Measurements from ENCODE around the gene SIK3.

SIK3 gene

GRCh38 chr11:116830184-116830912, 267.9 kb downstream of the SIK3 start:
- in situ Hi-C loops (cut with MboI; ENCODE audit: low pct_unique_long_range_greater_than_20kb, low sequenced_read_pairs, unreplicated experiment), result no loop called here
- no peak for DNase-seq (ENCODE audit: low spot score)
- TF ChIP-seq CTCF (IDR thresholded peaks at IDR 0.05; ENCODE audit: extremely low read depth, insufficient read depth, missing control alignments), result no peak

- in situ Hi-C loops (cut with MboI; ENCODE audit: low pct_unique_long_range_greater_than_20kb, low sequenced_read_pairs, unreplicated experiment), result no loop called here
- no peak for TF ChIP-seq CTCF (IDR thresholded peaks at IDR 0.05; ENCODE audit: extremely low read depth, insufficient read depth, missing control alignments)
- no peak for DNase-seq (ENCODE audit: low spot score)
Observed at GRCh38 chr11:116829525-116830183, 268.6 kb downstream of the SIK3 start, which contains the start of gene APOC3. Gene APOC3, plus strand, starts transcription at chr11:116829907. Its CDS starts 676 bp downstream, at chr11:116830583.

GRCh38 chr11:116828632-116829524, 269.4 kb downstream of the SIK3 start:
- no peak for DNase-seq (ENCODE audit: low spot score)

GRCh38 chr11:116827461-116827860, 270.8 kb downstream of the SIK3 start:
- DNase-seq (ENCODE audit: low spot score), result no peak
- TF ChIP-seq CTCF (IDR thresholded peaks at IDR 0.05; ENCODE audit: extremely low read depth, insufficient read depth, missing control alignments), result no peak
- in situ Hi-C loops (cut with MboI; ENCODE audit: low pct_unique_long_range_greater_than_20kb, low sequenced_read_pairs, unreplicated experiment), result no loop called here

More at GRCh38 chr11:116828632-116829524, 269.4 kb downstream of the SIK3 start:
- TF ChIP-seq CTCF (IDR thresholded peaks at IDR 0.05; ENCODE audit: extremely low read depth, insufficient read depth, missing control alignments), result no peak
- in situ Hi-C loops (cut with MboI; ENCODE audit: low pct_unique_long_range_greater_than_20kb, low sequenced_read_pairs, unreplicated experiment), result no loop called here

- DNase-seq (ENCODE audit: low spot score), result no peak
- in situ Hi-C loops (cut with MboI; ENCODE audit: low pct_unique_long_range_greater_than_20kb, low sequenced_read_pairs, unreplicated experiment), result no loop called here
- TF ChIP-seq CTCF (IDR thresholded peaks at IDR 0.05; ENCODE audit: extremely low read depth, insufficient read depth, missing control alignments), result no peak
Observed at GRCh38 chr11:116826751-116827431, 271.3 kb downstream of the SIK3 start.

Measured in GM13977 (cell line).